OCI-LY1 (cell line): ENCODE measurements around the gene LCN15.

Experiments
- H2AFZ ChIP-seq: fragments of 200-600 bp; sonication (generic), shearing (Covaris generic); 2 replicates; pipeline ENCODE4 v1.6.0; 2014; ENCODE audit warnings: antibody characterized with exemption, mild to moderate bottlenecking, low read length
- H3F3A ChIP-seq: fragments of 200-600 bp; sonication (generic), shearing (Covaris generic); 2 replicates; pipeline ENCODE4 v1.6.0; 2014; ENCODE audit warnings: mild to moderate bottlenecking, antibody characterized with exemption, low read length, moderate library complexity; ENCODE audit not compliant: insufficient read depth
- H3K27ac ChIP-seq: fragments of 200-600 bp; sonication (generic); 2 replicates; pipeline ENCODE4 v1.5.1; 2014; ENCODE audit warnings: low read length, mixed run types, mild to moderate bottlenecking, low read depth; ENCODE audit not compliant: poor library complexity, severe bottlenecking
- H3K27me3 ChIP-seq: fragments of 200-600 bp; sonication (generic); 2 replicates; pipeline ENCODE4 v1.6.0; 2014; ENCODE audit warnings: antibody characterized with exemption, mild to moderate bottlenecking, low read length, moderate library complexity; ENCODE audit not compliant: insufficient read depth
- H3K36me3 ChIP-seq: fragments of 200-600 bp; sonication (generic); 2 replicates; pipeline ENCODE4 v1.6.1; 2014; ENCODE audit warnings: mild to moderate bottlenecking, antibody characterized with exemption, low read length, moderate library complexity, mixed read lengths; ENCODE audit not compliant: insufficient read depth
- H3K4me1 ChIP-seq: fragments of 200-600 bp; sonication (generic); 2 replicates; pipeline ENCODE4 v1.5.1; 2014; ENCODE audit warnings: mild to moderate bottlenecking, low read length, moderate library complexity; ENCODE audit not compliant: insufficient read depth, severe bottlenecking
- H3K4me2 ChIP-seq: fragments of 200-600 bp; sonication (generic), shearing (Covaris generic); 2 replicates; pipeline ENCODE4 v1.6.1; 2014; ENCODE audit warnings: low read length
- H3K4me3 ChIP-seq: fragments of 200-600 bp; sonication (generic); 2 replicates; pipeline ENCODE4 v1.5.1; 2014; ENCODE audit warnings: low read length, low read depth, mild to moderate bottlenecking, mixed read lengths; ENCODE audit not compliant: poor library complexity, severe bottlenecking
- H3K79me2 ChIP-seq: fragments of 200-600 bp; shearing (Covaris generic); 2 replicates; pipeline ENCODE4 v1.6.1; 2016; ENCODE audit warnings: mixed run types, low read length, mixed read lengths; ENCODE audit not compliant: insufficient read depth
- H3K9ac ChIP-seq: fragments of 200-600 bp; sonication (generic), shearing (Covaris generic); 2 replicates; pipeline ENCODE4 v1.6.1; 2014; ENCODE audit warnings: mild to moderate bottlenecking, low read length, mixed read lengths
- H3K9me2 ChIP-seq: fragments of 200-600 bp; sonication (generic), shearing (Covaris generic); 2 replicates; pipeline ENCODE4 v1.6.1; 2014; ENCODE audit warnings: low read depth, mild to moderate bottlenecking, low read length, mixed read lengths
- H3K9me3 ChIP-seq: fragments of 200-600 bp; shearing (Covaris generic); 2 replicates; pipeline ENCODE4 v1.6.1; 2014; ENCODE audit warnings: low read length, mixed read lengths
- H4K20me1 ChIP-seq: fragments of 200-600 bp; sonication (generic), shearing (Covaris generic); 2 replicates; pipeline ENCODE4 v1.6.0; 2016; ENCODE audit warnings: mild to moderate bottlenecking, low read length; ENCODE audit not compliant: insufficient read depth
- EZH2 ChIP-seq: fragments of 200-600 bp; sonication (generic), shearing (Covaris generic); IDR thresholded peaks from 2 replicates; pipeline ENCODE4 v1.8.0; 2017; ENCODE audit warnings: borderline replicate concordance, mixed run types, mild to moderate bottlenecking, antibody characterized with exemption, low read length, moderate library complexity, mixed read lengths
- TF ChIP-seq, protein P1 (sequence below): fragments of 200-600 bp; sonication (generic), shearing (Covaris generic); IDR thresholded peaks from 2 replicates; pipeline ENCODE4 v1.5.1; 2017; ENCODE audit warnings: mild to moderate bottlenecking, antibody characterized with exemption, low read length, moderate library complexity, mixed read lengths

The LCN15 gene

GRCh38 chr9:136743639-136744211, 20.6 kb downstream of the LCN15 start:
- H3K4me2 ChIP-seq: no peak overlapping the region

GRCh38 chr9:136742591-136743391, 21.5 kb downstream of the LCN15 start, which contains the start of gene LCN10:
Gene LCN10, minus strand, starts transcription at chr9:136742940. Its CDS starts 37 bp downstream, at chr9:136742903.
- H3K27ac ChIP-seq: no peak within 1 kb of the TSS
- H3K36me3 ChIP-seq: no peaks in the 10 kb centered on the region
- no peaks in the 10 kb centered on the region for H3K9me3 ChIP-seq
- H4K20me1 ChIP-seq: no peaks in the 10 kb centered on the region
- H3K4me3 ChIP-seq: no peak within 1 kb of the TSS
- no peaks in the 10 kb centered on the region for H3K79me2 ChIP-seq
- H3K9ac ChIP-seq: no peak within 1 kb of the TSS
- no peak for TF ChIP-seq EZH2
- TF ChIP-seq, protein P1, sequence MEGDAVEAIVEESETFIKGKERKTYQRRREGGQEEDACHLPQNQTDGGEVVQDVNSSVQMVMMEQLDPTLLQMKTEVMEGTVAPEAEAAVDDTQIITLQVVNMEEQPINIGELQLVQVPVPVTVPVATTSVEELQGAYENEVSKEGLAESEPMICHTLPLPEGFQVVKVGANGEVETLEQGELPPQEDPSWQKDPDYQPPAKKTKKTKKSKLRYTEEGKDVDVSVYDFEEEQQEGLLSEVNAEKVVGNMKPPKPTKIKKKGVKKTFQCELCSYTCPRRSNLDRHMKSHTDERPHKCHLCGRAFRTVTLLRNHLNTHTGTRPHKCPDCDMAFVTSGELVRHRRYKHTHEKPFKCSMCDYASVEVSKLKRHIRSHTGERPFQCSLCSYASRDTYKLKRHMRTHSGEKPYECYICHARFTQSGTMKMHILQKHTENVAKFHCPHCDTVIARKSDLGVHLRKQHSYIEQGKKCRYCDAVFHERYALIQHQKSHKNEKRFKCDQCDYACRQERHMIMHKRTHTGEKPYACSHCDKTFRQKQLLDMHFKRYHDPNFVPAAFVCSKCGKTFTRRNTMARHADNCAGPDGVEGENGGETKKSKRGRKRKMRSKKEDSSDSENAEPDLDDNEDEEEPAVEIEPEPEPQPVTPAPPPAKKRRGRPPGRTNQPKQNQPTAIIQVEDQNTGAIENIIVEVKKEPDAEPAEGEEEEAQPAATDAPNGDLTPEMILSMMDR: no peak
- no peak within 1 kb of the TSS for H3K4me2 ChIP-seq
- no peaks in the 10 kb centered on the region for H3F3A ChIP-seq
- H3K9me2 ChIP-seq: no peaks in the 10 kb centered on the region
- H3K27me3 ChIP-seq: peaks cover 13% of the 10 kb centered on the region; the same call in 1 of the 2 replicates
- H3K4me1 ChIP-seq: no peaks in the 10 kb centered on the region
- no peak within 1 kb of the TSS for H2AFZ ChIP-seq

More at GRCh38 chr9:136743639-136744211, 20.6 kb downstream of the LCN15 start:
- no peak overlapping the region for H2AFZ ChIP-seq
- no peak overlapping the region for H3K27ac ChIP-seq
- no peak for TF ChIP-seq EZH2
- TF ChIP-seq, protein P1: no peak
- peaks cover 13% of the 10 kb centered on the region; the same call in 1 of the 2 replicates for H3K27me3 ChIP-seq
- H3K79me2 ChIP-seq: no peaks in the 10 kb centered on the region
- H3K9me3 ChIP-seq: no peaks in the 10 kb centered on the region
- H3K4me3 ChIP-seq: no peak overlapping the region
- H3K36me3 ChIP-seq: no peaks in the 10 kb centered on the region
- H3F3A ChIP-seq: no peaks in the 10 kb centered on the region
- H3K9ac ChIP-seq: no peak overlapping the region
- no peaks in the 10 kb centered on the region for H4K20me1 ChIP-seq
- H3K9me2 ChIP-seq: no peaks in the 10 kb centered on the region
- no peaks in the 10 kb centered on the region for H3K4me1 ChIP-seq

DNA sequence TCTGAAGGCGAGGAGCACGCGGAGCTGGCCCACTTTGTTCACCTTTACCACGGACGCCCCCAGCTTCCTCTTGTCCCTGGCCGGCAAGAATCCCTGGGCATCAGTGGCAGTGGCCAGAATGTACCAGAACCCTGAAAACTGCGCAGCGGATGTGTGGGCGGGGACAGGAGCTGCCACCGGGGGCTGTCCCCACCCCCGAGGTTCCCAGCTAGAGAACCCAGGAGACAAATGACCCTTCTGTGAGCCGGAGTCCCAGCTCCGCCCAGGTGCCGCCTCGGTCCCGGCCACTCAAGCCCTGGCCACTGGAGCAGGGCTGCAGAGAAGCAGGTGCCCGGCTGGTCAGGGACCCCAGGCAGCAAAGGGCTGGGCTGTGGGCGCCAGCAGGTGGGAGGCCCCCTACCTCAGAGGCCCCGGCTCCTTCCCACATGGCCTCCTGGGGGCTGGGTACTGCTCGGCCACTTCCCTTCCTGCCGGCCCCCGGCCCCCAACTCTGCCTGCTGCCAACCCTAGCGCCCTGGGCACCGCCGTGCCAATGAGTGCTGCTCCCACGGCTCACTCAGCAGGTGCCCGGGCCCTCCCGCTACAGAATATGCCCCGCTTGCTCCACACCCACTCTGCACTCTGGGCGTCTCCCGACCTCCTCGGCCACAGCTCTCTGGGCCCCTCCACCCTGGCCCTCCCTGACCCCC, 22.3 kb downstream of the LCN15 start:
- no peak for TF ChIP-seq EZH2
- TF ChIP-seq, protein P1: no peak
- Histone ChIP-seq H2AFZ (no peak overlapping the region), H3K4me1 (no peaks in the 10 kb centered on the region), H3K27me3 (peaks cover 8% of the 10 kb centered on the region; the same call in 1 of the 2 replicates), H3K27ac (no peak overlapping the region), H3K9ac (no peak overlapping the region), H3K9me3 (no peaks in the 10 kb centered on the region), H3F3A (no peaks in the 10 kb centered on the region), H3K4me2 (no peak overlapping the region), H3K4me3 (no peak overlapping the region), H3K79me2 (no peaks in the 10 kb centered on the region), H3K36me3 (no peaks in the 10 kb centered on the region), H3K9me2 (no peaks in the 10 kb centered on the region), H4K20me1 (no peaks in the 10 kb centered on the region)
